GM21717 (cell line): ENCODE data around the gene MTG2.

Source experiments
- ATAC-seq: cut with Tn5 transposase; IDR thresholded peaks from one replicate; pipeline ENCODE4 v1.9.1; 2021; ENCODE audit warnings: mild to moderate bottlenecking, moderate library complexity; ENCODE audit not compliant: unreplicated experiment

The MTG2 gene

GRCh38 chr20:62219101-62219991 lies 36.5 kb downstream of the MTG2 start:
- no peak for ATAC-seq

- ATAC-seq: no peak
These were observed 37.3 kb downstream of the MTG2 start, which contains the start of gene HRH3 for GRCh38 chr20:62219992-62220665. Gene HRH3, minus strand, starts transcription at chr20:62220278. Its CDS starts 308 bp downstream, at chr20:62219970.

GRCh38 chr20:62220666-62221568 lies 38.1 kb downstream of the MTG2 start:
- no peak for ATAC-seq

GRCh38 chr20:62222266-62222850 lies 39.5 kb downstream of the MTG2 start:
- ATAC-seq: no peak

- no peak for ATAC-seq
These were observed 40.1 kb downstream of the MTG2 start for GRCh38 chr20:62222972-62223371.

- ATAC-seq: no peak
These were observed 40.7 kb downstream of the MTG2 start for GRCh38 chr20:62223571-62223970.

- no peak for ATAC-seq
These were observed 41.5 kb downstream of the MTG2 start for GRCh38 chr20:62224113-62224855.

- no peak for ATAC-seq
These were observed 42.2 kb downstream of the MTG2 start for GRCh38 chr20:62225026-62225425.

- no peak for ATAC-seq
These were observed 43.2 kb downstream of the MTG2 start for GRCh38 chr20:62225820-62226635.

- no peak for ATAC-seq
These were observed 44.1 kb downstream of the MTG2 start for GRCh38 chr20:62226707-62227590.

GRCh38 chr20:62227591-62227976 lies 44.8 kb downstream of the MTG2 start:
- ATAC-seq: no peak

- no peak for ATAC-seq
These were observed 45.4 kb downstream of the MTG2 start for GRCh38 chr20:62227977-62228958.

- ATAC-seq: no peak
These were observed 46.2 kb downstream of the MTG2 start for GRCh38 chr20:62228982-62229545.

- ATAC-seq: no peak
These were observed 46.8 kb downstream of the MTG2 start for GRCh38 chr20:62229667-62230066.

- ATAC-seq: no peak
These were observed 47.4 kb downstream of the MTG2 start for GRCh38 chr20:62230276-62230675.

- no peak for ATAC-seq
These were observed 47.9 kb downstream of the MTG2 start for GRCh38 chr20:62230696-62231095.

GRCh38 chr20:62231292-62231691 lies 48.5 kb downstream of the MTG2 start:
- no peak for ATAC-seq
